OCI-M2 (cell line): ENCODE measurements around the gene PRPF19.

Experiments used
- DNase-seq: peaks from one replicate; lab custom pipeline; 2025; ENCODE audit not compliant: unreplicated experiment; lab: John Stamatoyannopoulos, UW

Gene PRPF19

DNA sequence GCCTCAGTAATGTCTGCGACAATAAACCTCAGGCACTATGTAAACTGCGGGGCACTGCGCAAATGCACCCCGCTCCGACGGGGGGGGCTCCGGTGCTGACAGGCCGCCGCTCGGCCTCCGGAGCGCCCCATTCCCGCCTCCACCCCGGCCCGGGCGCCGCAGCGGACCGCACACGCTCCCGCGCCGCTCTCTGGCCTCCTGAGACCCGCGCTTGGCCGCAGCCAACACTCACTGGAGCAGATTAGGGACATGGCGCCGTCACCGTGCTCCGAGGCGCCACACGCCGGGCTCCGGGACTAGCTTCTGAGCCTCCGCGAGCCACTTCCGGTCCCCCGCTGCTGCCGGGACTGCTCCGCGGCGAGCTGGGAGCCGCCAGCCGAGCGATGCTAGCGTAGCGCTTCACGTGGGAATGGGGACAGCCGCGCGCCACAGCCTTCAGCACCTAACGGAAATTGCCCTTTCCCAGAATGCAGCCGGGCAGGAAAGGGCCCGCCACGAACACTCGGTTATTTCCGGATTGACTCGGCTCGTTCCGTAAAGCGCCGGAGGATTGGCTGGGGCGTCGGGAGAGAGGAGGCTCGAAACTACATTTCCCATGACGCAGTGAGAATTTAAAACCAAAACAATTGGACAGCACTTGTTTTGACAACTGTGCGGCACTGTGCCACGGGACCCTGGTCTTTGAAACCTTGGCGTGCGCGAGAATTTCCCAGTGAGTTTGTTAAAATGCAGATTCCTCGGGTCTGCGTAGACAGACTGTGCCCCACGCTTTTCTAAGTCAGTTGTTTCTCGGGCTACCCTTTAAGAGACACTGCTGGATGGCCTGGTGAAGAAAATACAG, at the start of gene PRPF19:
TSS of gene PRPF19 (minus strand) at position 454 of the 841 bp plus-strand sequence. CDS start at position 251, 203 bp downstream.
- DNase-seq = peak; percentile 84

GRCh38 chr11:60955571-60955970, 49.2 kb upstream of the PRPF19 start:
- no peak for DNase-seq

- no peak for DNase-seq
Observed at GRCh38 chr11:60954421-60954820, 48.0 kb upstream of the PRPF19 start.

- no peak for DNase-seq
Observed at GRCh38 chr11:60953781-60954180, 47.4 kb upstream of the PRPF19 start.

GRCh38 chr11:60952742-60953170, 46.4 kb upstream of the PRPF19 start:
- DNase-seq = no peak

DNA sequence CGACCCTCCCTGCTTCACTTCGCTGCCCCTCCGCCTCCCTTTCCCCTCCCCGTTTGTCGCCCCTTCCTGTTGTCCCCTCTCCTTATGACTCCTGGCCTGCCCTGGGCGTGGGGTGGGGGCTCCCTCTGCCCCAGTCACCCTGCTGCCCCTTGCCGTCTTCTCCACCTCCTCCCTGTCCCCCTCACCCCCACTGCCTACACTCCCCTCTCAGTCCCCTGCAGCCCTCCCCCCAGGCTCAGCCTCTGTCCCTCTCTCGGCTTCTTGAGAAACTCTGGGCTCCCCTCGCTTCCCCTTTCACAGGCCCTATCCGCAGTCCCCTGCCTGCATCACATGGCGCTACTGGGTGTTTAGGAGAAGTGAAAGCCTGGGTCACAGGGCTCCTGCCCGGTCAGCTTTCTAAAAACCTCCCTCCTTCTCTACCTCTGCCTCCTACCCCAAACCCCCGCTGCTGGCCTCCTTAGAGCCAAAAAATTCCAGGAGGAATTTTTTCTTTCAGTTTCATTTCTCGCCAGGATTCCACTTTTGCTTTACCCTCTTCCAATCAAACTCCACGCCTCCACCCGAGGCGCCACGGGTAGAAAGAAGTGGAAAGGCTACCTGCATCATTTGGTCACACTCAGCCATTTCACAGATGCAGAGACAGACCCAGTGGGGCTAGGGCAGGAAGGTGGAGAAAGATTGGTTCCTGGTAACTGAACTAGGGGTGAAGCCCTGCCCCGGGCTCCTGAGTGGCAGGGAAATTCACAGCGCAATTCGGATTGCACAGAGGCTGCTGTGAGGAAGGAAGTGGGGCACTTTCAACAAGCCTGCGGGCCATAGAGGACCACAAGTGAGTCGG, 45.7 kb upstream of the PRPF19 start, which contains the start of gene SLC15A3:
TSS of gene SLC15A3 (minus strand) at position 273 of the 838 bp plus-strand sequence. CDS start 625 bp downstream, outside the sequence.
- DNase-seq = no peak

GRCh38 chr11:60951606-60951903, 45.2 kb upstream of the PRPF19 start:
- DNase-seq = no peak

DNA sequence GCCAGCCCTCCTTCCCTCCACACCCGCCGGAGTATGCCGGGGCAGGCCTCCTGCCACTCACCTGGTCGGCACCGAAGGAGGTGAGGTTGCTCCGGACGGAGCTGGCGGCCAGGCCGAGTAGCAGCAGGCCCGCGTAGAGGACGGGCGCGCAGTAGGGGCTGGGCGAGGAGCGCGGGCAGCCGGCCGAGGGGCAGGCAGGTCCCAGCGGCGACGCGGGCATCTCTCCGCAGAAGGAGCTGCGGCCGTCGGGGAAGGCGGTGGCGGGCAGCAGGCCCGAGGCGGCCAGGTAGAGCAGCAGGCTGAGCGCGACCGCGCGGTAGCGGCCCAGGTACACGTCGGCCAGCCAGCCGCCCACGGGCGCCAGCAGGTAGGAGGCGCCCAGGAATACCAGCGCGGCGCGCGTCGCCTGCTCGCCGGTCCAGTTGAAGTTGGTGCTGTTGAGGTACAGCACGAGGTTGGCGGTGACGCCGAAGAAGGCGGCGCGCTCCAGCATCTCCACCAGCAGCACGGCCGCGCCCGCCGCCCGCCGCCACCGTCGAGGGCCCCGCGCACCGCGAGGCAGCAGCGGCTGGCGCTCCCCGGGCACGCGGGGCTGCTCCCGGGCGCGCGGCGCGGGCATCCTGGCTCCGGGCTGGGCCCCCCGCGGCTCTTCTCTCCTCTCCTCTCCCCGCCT, 44.7 kb upstream of the PRPF19 start:
- DNase-seq = no peak

GRCh38 chr11:60950024-60950423, 43.6 kb upstream of the PRPF19 start:
- no peak for DNase-seq

- DNase-seq = no peak
Observed at GRCh38 chr11:60948250-60948649, 41.9 kb upstream of the PRPF19 start.

GRCh38 chr11:60947700-60948099, 41.3 kb upstream of the PRPF19 start:
- no peak for DNase-seq

GRCh38 chr11:60946601-60947264, 40.3 kb upstream of the PRPF19 start:
- no peak for DNase-seq

- DNase-seq = no peak
Observed at GRCh38 chr11:60945295-60945667, 38.9 kb upstream of the PRPF19 start.

GRCh38 chr11:60944490-60945294, 38.3 kb upstream of the PRPF19 start:
- DNase-seq = no peak

- DNase-seq = no peak
Observed at GRCh38 chr11:60942970-60943565, 36.7 kb upstream of the PRPF19 start.

- no peak for DNase-seq
Observed at GRCh38 chr11:60942219-60942618, 35.8 kb upstream of the PRPF19 start.

- DNase-seq = no peak
Observed at GRCh38 chr11:60941371-60942119, 35.2 kb upstream of the PRPF19 start.

GRCh38 chr11:60939855-60940254, 33.5 kb upstream of the PRPF19 start:
- no peak for DNase-seq

GRCh38 chr11:60939301-60939700, 32.9 kb upstream of the PRPF19 start:
- DNase-seq = no peak
